GM23338 (cell line): ENCODE measurements around the gene PRDM1. TPM values are rescaled to one million over a fixed set of nuclear protein-coding genes. Genes with fewer than 3 reads are reported as not detected.

ENCODE experiments used
- ATAC-seq: fragments of 200-7000 bp; cut with Tn5 transposase; 3 replicates; pipeline ENCODE4 v1.9.1; 2020
- DNase-seq: peaks from one replicate; pipeline ENCODE4 v3.0.0-alpha.2; 2015; ENCODE audit warnings: low spot score
- H2AFZ ChIP-seq: fragments of 200-600 bp; sonication (generic); 2 replicates; pipeline ENCODE4 v1.8.0; 2016; ENCODE audit warnings: antibody characterized with exemption, mild to moderate bottlenecking, moderate library complexity
- H3F3A ChIP-seq: fragments of 200-600 bp; sonication (generic); replicated peaks from 2 replicates; pipeline ENCODE4 v1.8.0; 2017; ENCODE audit warnings: antibody characterized with exemption, mixed run types, low read depth
- H3K27ac ChIP-seq: fragments of 200-600 bp; sonication (generic); 2 replicates; pipeline ENCODE4 v1.6.1; 2016; ENCODE audit warnings: low read depth
- H3K27me3 ChIP-seq: fragments of 200-600 bp; sonication (generic); 2 replicates; pipeline ENCODE4 v1.8.0; 2016; ENCODE audit warnings: mild to moderate bottlenecking, mixed run types, moderate library complexity; ENCODE audit not compliant: insufficient read depth
- H3K36me3 ChIP-seq: fragments of 200-600 bp; sonication (generic); 2 replicates; pipeline ENCODE4 v1.8.0; 2016; ENCODE audit warnings: mild to moderate bottlenecking; ENCODE audit not compliant: insufficient read depth
- H3K4me1 ChIP-seq: fragments of 200-600 bp; sonication (generic); 2 replicates; pipeline ENCODE4 v1.8.0; 2016; ENCODE audit warnings: mild to moderate bottlenecking, moderate library complexity; ENCODE audit not compliant: insufficient read depth
- H3K4me2 ChIP-seq: fragments of 200-600 bp; sonication (generic); 2 replicates; pipeline ENCODE4 v1.7.1; 2017; ENCODE audit warnings: mixed run types
- H3K4me3 ChIP-seq: fragments of 200-600 bp; sonication (generic); 2 replicates; pipeline ENCODE4 v1.6.1; 2016; ENCODE audit warnings: mixed run types
- H3K79me2 ChIP-seq: fragments of 200-600 bp; sonication (generic); replicated peaks from 2 replicates; pipeline ENCODE4 v1.8.0; 2017; ENCODE audit warnings: mild to moderate bottlenecking; ENCODE audit not compliant: insufficient read depth
- H3K9me2 ChIP-seq: fragments of 200-600 bp; sonication (generic); 2 replicates; pipeline ENCODE4 v1.8.0; 2017; ENCODE audit not compliant: insufficient read depth
- H4K20me1 ChIP-seq: fragments of 200-600 bp; sonication (generic); replicated peaks from 2 replicates; pipeline ENCODE4 v1.8.0; 2017; ENCODE audit warnings: mild to moderate bottlenecking; ENCODE audit not compliant: insufficient read depth
- H3K27ac Mint-ChIP-seq: 2 replicates; pipeline ENCODE4 v1.8.0; 2020; ENCODE audit warnings: inconsistent platforms, mild to moderate bottlenecking, moderate library complexity, mixed read lengths
- H3K27me3 Mint-ChIP-seq: 3 replicates; pipeline ENCODE4 v1.8.0; 2022; ENCODE audit warnings: low read depth, mild to moderate bottlenecking, moderate library complexity, mixed read lengths, inconsistent platforms; ENCODE audit not compliant: insufficient read depth, poor library complexity
- H3K36me3 Mint-ChIP-seq: 3 replicates; pipeline ENCODE4 v1.8.0; 2021; ENCODE audit warnings: low read depth, mild to moderate bottlenecking, inconsistent platforms, moderate library complexity, mixed read lengths
- H3K4me1 Mint-ChIP-seq: 3 replicates; pipeline ENCODE4 v1.8.0; 2020; ENCODE audit warnings: mild to moderate bottlenecking, inconsistent platforms, mixed read lengths
- H3K4me3 Mint-ChIP-seq: 3 replicates; pipeline ENCODE4 v1.8.0; 2021; ENCODE audit warnings: moderate library complexity, mild to moderate bottlenecking, inconsistent platforms, mixed read lengths
- H3K9me3 Mint-ChIP-seq: 3 replicates; pipeline ENCODE4 v1.8.0; 2020; ENCODE audit warnings: moderate library complexity, mild to moderate bottlenecking, inconsistent platforms, mixed read lengths
- CREB1 ChIP-seq: fragments of 250-450 bp; sonication (Bioruptor Pico); IDR thresholded peaks from 2 replicates; pipeline ENCODE4 v1.5.0; 2020; ENCODE audit warnings: low read depth, mild to moderate bottlenecking, moderate library complexity
- CTCF ChIP-seq, 2 experiments: fragments of 200-600 bp in 1 of 2; sonication (generic) in 1 of 2; conservative IDR thresholded peaks; 2 replicates each; pipeline versions ENCODE4 v1.5.1 to v1.6.1; 2016 to 2017; ENCODE audit warnings: antibody characterized with exemption in 2 of 2, low read depth in 2 of 2, mild to moderate bottlenecking in 2 of 2, moderate library complexity in 1 of 2
- NANOG ChIP-seq: IDR thresholded peaks from 2 replicates; pipeline ENCODE4 v1.6.1; 2016; ENCODE audit warnings: antibody characterized with exemption, borderline replicate concordance
- STAT1 ChIP-seq: IDR thresholded peaks from one replicate; pipeline ENCODE4 v1.6.1; 2016; ENCODE audit warnings: antibody characterized with exemption; ENCODE audit not compliant: unreplicated experiment
- ZNF114 ChIP-seq: fragments of 250-450 bp; sonication (Bioruptor Pico); IDR thresholded peaks from 2 replicates; pipeline ENCODE4 v1.5.0; 2020; ENCODE audit warnings: mild to moderate bottlenecking, moderate library complexity
- ZNF331 ChIP-seq: fragments of 250-450 bp; sonication (Bioruptor Pico); IDR thresholded peaks from 2 replicates; pipeline ENCODE4 v1.5.0; 2020; ENCODE audit warnings: low read depth, mild to moderate bottlenecking, moderate library complexity
- ZNF462 ChIP-seq: fragments of 250-450 bp; sonication (Bioruptor Pico); IDR thresholded peaks from 2 replicates; pipeline ENCODE4 v1.5.0; 2020; ENCODE audit warnings: mild to moderate bottlenecking, moderate library complexity
- polyA plus RNA-seq: library from polyadenylated mRNA; unstranded; fragments of >200 nt; fragmentation: Nextera tagmentation; extraction: Ambion mirVana; gene quantifications from 2 replicates; pipeline ENCODE4 v1.2.1, GENCODE V29; 2016
- total RNA-seq: library from RNA; depleted of rRNA; stranded (reverse); fragments of >200 nt; shearing (Covaris generic); gene quantifications from 2 replicates; pipeline ENCODE4 v1.2.3, GENCODE V29; 2014

PRDM1 gene
- total and polyA plus RNA-seq, 2 experiments from 2014 or later = 0.65 to 0.73 TPM

DNA sequence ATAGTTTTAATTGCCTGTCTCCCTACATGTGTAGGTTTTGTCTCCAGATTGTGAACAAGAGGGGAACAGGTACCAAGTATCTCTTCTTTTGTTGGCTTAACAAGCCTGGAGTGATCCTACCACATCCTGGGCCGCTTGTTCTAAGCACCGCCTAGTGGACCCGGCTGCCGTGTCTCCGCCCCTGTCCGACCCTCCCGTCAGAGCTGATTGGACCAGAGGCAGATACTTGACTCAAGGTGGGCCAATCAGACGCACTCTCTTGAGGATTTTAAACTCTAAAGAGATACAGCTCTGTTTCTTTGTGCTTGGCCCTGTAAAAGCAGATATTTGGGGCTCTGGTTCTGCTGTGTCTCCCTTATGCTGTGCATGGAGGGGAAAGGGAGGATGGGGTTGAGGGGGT is 68.2 kb downstream of the PRDM1 start:
- Mint-ChIP-seq H3K36me3 (no peaks in the 10 kb centered on the region), H3K27me3 (peaks cover 4% of the 10 kb centered on the region), H3K4me1 (peaks cover 12% of the 10 kb centered on the region), H3K4me3 (no peak overlapping the region), H3K27ac (no peak overlapping the region), H3K9me3 (no peaks in the 10 kb centered on the region)
- H3K79me2 ChIP-seq = no peaks in the 10 kb centered on the region
- no peak for TF ChIP-seq CREB1 (CRISPR knock-in tag)
- H3K4me2 ChIP-seq = no peak overlapping the region
- H3K4me1 ChIP-seq = peaks cover 16% of the 10 kb centered on the region
- H3K4me3 ChIP-seq = no peak overlapping the region
- DNase-seq (peak; percentile 47), ATAC-seq (peak; percentile 72)
- no peaks in the 10 kb centered on the region for H3F3A ChIP-seq
- H3K36me3 ChIP-seq = no peaks in the 10 kb centered on the region
- H3K27me3 ChIP-seq = no peaks in the 10 kb centered on the region
- H3K9me2 ChIP-seq = no peaks in the 10 kb centered on the region
- H4K20me1 ChIP-seq = no peaks in the 10 kb centered on the region
- no peak overlapping the region; the same call in 1 of the 2 replicates for H2AFZ ChIP-seq
- no peak overlapping the region for H3K27ac ChIP-seq

GRCh38 chr6:106155219-106155830 is 69.2 kb downstream of the PRDM1 start:
- H3K27me3 Mint-ChIP-seq = peaks cover 4% of the 10 kb centered on the region
- 0 out of 3 replicates have a peak, but pooled peaks have one; percentile 27 for ATAC-seq
- H3K4me2 ChIP-seq = peak overlapping the region; percentile 42
- H3K27ac ChIP-seq = 0 out of 2 replicates have a peak overlapping the region, but pooled peaks have one; percentile 18
- TF ChIP-seq NANOG (no peak), CTCF (conservative IDR thresholded peaks at IDR 0.05; ENCODE audit: low read depth in 2 of 2) (peak in 1 of 2 experiments; percentile 38; a peak in 3 of 4 replicates), STAT1 (no peak), ZNF114 (CRISPR knock-in tag) (no peak)
- H3F3A ChIP-seq = no peaks in the 10 kb centered on the region
- no peaks in the 10 kb centered on the region for H3K9me3 Mint-ChIP-seq
- no peaks in the 10 kb centered on the region for H3K36me3 Mint-ChIP-seq
- H3K4me1 Mint-ChIP-seq = peaks cover 12% of the 10 kb centered on the region
- no peaks in the 10 kb centered on the region for H3K36me3 ChIP-seq
- no peak overlapping the region for H3K4me3 ChIP-seq
- no peaks in the 10 kb centered on the region for H3K79me2 ChIP-seq
- H3K4me3 Mint-ChIP-seq = no peak overlapping the region
- peaks cover 16% of the 10 kb centered on the region for H3K4me1 ChIP-seq
- H3K9me2 ChIP-seq = 0 out of 2 replicates have a peak, but pooled peaks cover under 1% of the 10 kb centered on the region
- H2AFZ ChIP-seq = peak overlapping the region; percentile 43; the same call in 1 of the 2 replicates
- H3K27ac Mint-ChIP-seq = 0 out of 2 replicates have a peak overlapping the region, but pooled peaks have one; percentile 4
- H3K27me3 ChIP-seq = no peaks in the 10 kb centered on the region
- H4K20me1 ChIP-seq = no peaks in the 10 kb centered on the region
- no peak for DNase-seq

DNA sequence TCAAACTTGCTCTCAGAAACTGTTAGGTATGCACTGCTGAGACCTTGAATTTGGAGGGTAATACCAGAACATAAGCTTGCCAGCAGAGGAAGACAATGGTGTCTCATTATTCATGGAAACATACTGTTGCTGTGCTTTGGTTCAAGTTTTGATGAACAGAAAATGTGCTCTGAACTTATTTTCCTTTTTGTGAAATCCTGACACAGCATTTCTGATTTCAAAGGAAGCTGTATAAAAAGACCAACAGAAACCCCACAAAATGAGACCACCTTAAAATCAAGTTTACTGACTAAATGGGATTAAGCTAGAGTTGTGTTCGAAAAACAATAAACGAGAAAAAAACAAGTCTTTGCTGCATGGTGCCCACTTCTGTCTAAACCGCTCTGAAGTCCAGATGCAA is 70.3 kb downstream of the PRDM1 start:
- DNase-seq = no peak
- Histone ChIP-seq H3K4me2 (no peak overlapping the region), H3K9me2 (0 out of 2 replicates have a peak, but pooled peaks cover 4% of the 10 kb centered on the region), H3K79me2 (no peaks in the 10 kb centered on the region), H3K27ac (no peak overlapping the region), H3K4me1 (peaks cover 16% of the 10 kb centered on the region), H3K4me3 (no peak overlapping the region), H2AFZ (no peak overlapping the region), H3F3A (no peaks in the 10 kb centered on the region), H3K36me3 (no peaks in the 10 kb centered on the region), H3K27me3 (no peaks in the 10 kb centered on the region), H4K20me1 (no peaks in the 10 kb centered on the region)
- Mint-ChIP-seq H3K36me3 (no peaks in the 10 kb centered on the region), H3K9me3 (no peaks in the 10 kb centered on the region), H3K4me3 (no peak overlapping the region), H3K27me3 (peaks cover 4% of the 10 kb centered on the region), H3K27ac (no peak overlapping the region), H3K4me1 (peaks cover 12% of the 10 kb centered on the region)
- no peak for ATAC-seq
- TF ChIP-seq ZNF331 (no peak), NANOG (no peak), STAT1 (no peak), ZNF462 (no peak)
